Neural cell (in vitro differentiated cells): Measurements from ENCODE around the gene TMF1.

ENCODE experiments used
- EP300 ChIP-seq: fragments of 450-650 bp; conservative IDR thresholded peaks from 2 replicates; pipeline ENCODE4 v1.6.1; 2014; ENCODE audit warnings: antibody characterized with exemption, mild to moderate bottlenecking, moderate library complexity; ENCODE audit not compliant: poor library complexity, severe bottlenecking
- EZH2 ChIP-seq: fragments of 200-600, 300-800 bp; shearing (Covaris generic), sonication (generic); IDR thresholded peaks from 2 replicates; pipeline ENCODE4 v1.6.1; 2014; ENCODE audit warnings: antibody characterized with exemption, low read length, borderline replicate concordance, mild to moderate bottlenecking; ENCODE audit not compliant: insufficient read depth, poor library complexity, severe bottlenecking
- MXI1 ChIP-seq: fragments of 450-650 bp; conservative IDR thresholded peaks from 2 replicates; pipeline ENCODE4 v1.6.1; 2014; ENCODE audit warnings: antibody characterized with exemption, mild to moderate bottlenecking; ENCODE audit not compliant: poor library complexity, severe bottlenecking
- POLR2AphosphoS5 ChIP-seq: IDR thresholded peaks from 2 replicates; pipeline ENCODE4 v1.6.1; 2012
- RAD21 ChIP-seq: fragments of 450-650 bp; conservative IDR thresholded peaks from 2 replicates; pipeline ENCODE4 v1.6.1; 2014; ENCODE audit warnings: antibody characterized with exemption, mild to moderate bottlenecking, moderate library complexity
- TAF1 ChIP-seq: IDR thresholded peaks from 2 replicates; pipeline ENCODE4 v1.6.1; 2012; ENCODE audit warnings: low read depth
- TF ChIP-seq, protein P1 (sequence below): fragments of 450-650 bp; IDR thresholded peaks from 2 replicates; pipeline ENCODE4 v1.5.1; 2014; ENCODE audit warnings: antibody characterized with exemption, mild to moderate bottlenecking, moderate library complexity; ENCODE audit not compliant: poor library complexity, severe bottlenecking
- TF ChIP-seq, protein P2 (sequence below): IDR thresholded peaks from 2 replicates; pipeline ENCODE4 v1.6.1; 2012; ENCODE audit warnings: borderline replicate concordance

DNA sequence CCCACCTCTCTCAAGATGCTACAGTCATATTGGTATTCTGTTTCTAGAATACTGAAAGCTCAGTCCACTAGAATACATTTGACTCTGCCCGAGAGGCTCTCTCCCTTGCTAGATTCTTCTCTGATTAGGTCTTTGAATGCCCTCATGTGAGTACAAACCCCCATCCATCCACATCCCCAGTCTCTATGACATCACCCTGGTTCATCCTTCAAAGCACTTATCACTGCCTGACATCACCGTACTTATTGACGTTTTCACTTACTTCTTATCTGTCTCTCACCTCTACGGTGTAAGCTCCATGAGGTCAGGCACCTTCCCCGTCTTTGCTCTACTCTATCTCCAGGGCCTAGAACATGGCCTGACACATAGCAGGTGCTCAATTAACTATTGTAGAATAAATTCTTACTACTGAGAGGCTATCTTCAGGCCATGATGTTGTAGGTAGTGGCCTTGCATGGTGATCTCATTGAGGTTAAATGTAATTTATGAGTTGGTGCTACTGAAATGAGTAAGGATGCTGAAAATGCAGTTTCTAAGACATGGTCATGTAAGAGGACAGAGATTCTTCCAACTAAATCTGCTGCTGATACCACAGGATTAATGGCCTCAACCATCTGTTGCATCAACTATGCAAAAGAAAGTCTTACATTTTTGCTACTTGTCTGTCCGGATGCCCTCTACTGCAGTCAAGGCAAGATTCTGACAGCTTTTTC, 65.5 kb downstream of the TMF1 start:
- TF ChIP-seq, protein P1, sequence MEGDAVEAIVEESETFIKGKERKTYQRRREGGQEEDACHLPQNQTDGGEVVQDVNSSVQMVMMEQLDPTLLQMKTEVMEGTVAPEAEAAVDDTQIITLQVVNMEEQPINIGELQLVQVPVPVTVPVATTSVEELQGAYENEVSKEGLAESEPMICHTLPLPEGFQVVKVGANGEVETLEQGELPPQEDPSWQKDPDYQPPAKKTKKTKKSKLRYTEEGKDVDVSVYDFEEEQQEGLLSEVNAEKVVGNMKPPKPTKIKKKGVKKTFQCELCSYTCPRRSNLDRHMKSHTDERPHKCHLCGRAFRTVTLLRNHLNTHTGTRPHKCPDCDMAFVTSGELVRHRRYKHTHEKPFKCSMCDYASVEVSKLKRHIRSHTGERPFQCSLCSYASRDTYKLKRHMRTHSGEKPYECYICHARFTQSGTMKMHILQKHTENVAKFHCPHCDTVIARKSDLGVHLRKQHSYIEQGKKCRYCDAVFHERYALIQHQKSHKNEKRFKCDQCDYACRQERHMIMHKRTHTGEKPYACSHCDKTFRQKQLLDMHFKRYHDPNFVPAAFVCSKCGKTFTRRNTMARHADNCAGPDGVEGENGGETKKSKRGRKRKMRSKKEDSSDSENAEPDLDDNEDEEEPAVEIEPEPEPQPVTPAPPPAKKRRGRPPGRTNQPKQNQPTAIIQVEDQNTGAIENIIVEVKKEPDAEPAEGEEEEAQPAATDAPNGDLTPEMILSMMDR, result no peak
- no peak for TF ChIP-seq POLR2AphosphoS5
- TF ChIP-seq MXI1, result no peak
- no peak for TF ChIP-seq EZH2
- TF ChIP-seq EP300, result no peak
- no peak for TF ChIP-seq RAD21
- TF ChIP-seq TAF1, result no peak
- TF ChIP-seq, protein P2, sequence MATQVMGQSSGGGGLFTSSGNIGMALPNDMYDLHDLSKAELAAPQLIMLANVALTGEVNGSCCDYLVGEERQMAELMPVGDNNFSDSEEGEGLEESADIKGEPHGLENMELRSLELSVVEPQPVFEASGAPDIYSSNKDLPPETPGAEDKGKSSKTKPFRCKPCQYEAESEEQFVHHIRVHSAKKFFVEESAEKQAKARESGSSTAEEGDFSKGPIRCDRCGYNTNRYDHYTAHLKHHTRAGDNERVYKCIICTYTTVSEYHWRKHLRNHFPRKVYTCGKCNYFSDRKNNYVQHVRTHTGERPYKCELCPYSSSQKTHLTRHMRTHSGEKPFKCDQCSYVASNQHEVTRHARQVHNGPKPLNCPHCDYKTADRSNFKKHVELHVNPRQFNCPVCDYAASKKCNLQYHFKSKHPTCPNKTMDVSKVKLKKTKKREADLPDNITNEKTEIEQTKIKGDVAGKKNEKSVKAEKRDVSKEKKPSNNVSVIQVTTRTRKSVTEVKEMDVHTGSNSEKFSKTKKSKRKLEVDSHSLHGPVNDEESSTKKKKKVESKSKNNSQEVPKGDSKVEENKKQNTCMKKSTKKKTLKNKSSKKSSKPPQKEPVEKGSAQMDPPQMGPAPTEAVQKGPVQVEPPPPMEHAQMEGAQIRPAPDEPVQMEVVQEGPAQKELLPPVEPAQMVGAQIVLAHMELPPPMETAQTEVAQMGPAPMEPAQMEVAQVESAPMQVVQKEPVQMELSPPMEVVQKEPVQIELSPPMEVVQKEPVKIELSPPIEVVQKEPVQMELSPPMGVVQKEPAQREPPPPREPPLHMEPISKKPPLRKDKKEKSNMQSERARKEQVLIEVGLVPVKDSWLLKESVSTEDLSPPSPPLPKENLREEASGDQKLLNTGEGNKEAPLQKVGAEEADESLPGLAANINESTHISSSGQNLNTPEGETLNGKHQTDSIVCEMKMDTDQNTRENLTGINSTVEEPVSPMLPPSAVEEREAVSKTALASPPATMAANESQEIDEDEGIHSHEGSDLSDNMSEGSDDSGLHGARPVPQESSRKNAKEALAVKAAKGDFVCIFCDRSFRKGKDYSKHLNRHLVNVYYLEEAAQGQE, result no peak
